ENCODE measurements around the gene KHSRP.

DNA sequence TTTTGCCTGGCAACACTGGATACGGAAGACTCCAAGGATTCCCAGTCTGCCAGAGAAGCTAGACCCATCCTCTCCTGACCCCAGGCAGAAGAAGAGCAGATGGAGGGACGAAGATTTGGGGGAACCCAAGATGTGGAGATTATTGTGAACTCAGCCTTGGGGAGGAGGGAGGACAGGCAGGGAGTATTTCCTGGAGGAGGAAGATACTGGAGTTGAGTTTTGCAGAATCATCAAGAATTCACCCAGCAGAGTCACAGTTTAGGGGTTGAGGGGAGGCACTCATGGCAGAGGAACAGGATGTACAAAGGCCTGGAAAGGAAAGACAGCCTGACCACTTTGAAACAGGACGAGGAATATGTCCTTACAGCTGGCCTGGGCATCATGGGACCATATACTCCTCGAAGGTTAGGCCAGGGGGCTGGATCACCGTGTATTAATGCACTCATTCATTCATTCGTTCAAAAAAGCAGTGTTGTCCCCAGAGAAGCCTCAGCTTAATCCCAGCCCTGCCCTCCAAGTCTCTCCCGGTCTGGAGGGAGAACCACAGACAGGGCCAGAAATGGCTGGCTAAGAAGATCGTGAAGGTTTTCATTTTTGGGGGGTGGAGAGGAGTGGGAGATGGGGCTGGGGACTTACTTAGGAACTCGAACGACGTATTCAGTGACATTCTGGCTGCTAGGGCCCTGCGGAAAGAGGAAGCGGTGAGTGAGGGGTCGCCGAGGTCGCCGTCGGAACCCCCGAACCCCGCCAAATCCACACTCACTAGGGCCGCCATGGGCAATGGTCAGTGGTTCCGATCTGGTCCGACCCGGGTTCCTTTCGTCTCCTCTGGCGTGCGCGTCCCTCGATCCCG, 32.2 kb downstream of the KHSRP start:
- TF ChIP-seq, protein P1, sequence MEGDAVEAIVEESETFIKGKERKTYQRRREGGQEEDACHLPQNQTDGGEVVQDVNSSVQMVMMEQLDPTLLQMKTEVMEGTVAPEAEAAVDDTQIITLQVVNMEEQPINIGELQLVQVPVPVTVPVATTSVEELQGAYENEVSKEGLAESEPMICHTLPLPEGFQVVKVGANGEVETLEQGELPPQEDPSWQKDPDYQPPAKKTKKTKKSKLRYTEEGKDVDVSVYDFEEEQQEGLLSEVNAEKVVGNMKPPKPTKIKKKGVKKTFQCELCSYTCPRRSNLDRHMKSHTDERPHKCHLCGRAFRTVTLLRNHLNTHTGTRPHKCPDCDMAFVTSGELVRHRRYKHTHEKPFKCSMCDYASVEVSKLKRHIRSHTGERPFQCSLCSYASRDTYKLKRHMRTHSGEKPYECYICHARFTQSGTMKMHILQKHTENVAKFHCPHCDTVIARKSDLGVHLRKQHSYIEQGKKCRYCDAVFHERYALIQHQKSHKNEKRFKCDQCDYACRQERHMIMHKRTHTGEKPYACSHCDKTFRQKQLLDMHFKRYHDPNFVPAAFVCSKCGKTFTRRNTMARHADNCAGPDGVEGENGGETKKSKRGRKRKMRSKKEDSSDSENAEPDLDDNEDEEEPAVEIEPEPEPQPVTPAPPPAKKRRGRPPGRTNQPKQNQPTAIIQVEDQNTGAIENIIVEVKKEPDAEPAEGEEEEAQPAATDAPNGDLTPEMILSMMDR (IDR thresholded peaks at IDR 0.05; ENCODE audit: low read length): no peak
- no peak for TF ChIP-seq EZH2 (IDR thresholded peaks at IDR 0.05; ENCODE audit: borderline replicate concordance, low read length)
